ENCODE measurements around the gene SBF2. TPM values are rescaled to one million over a fixed set of nuclear protein-coding genes. Genes with fewer than 3 reads are reported as not detected.

Gene SBF2
- total and polyA plus RNA-seq, 9 of the 15 experiments (the other 6 are each of a cell fraction or from before 2014, with no cell fraction given): 0.80 to 9.5 (median 5.0) TPM

DNA sequence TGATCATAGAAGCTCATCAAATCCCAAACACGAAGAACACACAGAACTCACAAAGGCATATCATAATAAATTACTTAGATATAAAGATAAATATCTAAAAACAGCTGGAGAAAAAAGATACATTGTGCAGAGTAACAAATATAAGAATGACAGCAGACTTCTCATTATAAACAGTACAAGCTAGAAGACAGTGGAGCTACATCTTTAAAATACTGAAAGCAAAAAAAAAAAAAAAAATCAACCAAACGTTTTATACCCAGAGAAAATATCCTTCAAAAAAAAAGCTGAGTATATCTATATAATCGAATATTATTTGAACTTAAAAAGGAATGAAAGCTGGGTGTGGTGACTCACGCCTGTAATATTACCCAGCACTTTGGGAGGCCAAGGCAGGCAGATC is 90.0 kb downstream of the SBF2 start:
- ChIA-PET POLR2A (no interaction called here), CTCF (ENCODE audit: low intra/inter-chr PET ratio) (no interaction called here)
- H3K4me1 ChIP-seq (replicated peaks in 1 of 2; ENCODE audit: control insufficient read depth in 2 of 2, insufficient read depth in 2 of 2, low read length in 2 of 2): no peaks in the 10 kb centered on the region
- no peak for FAIRE-seq
- no peak overlapping the region for H2AFZ ChIP-seq (ENCODE audit: low read depth, low read length)
- no peak for ATAC-seq
- H4K20me1 ChIP-seq (replicated peaks; ENCODE audit: control insufficient read depth, insufficient read depth, low read length): no peaks in the 10 kb centered on the region
- no peak overlapping the region for H3K9ac ChIP-seq (ENCODE audit: insufficient read depth in 1 of 2, low read depth in 2 of 2, low read length in 2 of 2)
- H3K36me3 ChIP-seq (ENCODE audit: control insufficient read depth, insufficient read depth, low read length): no peaks in the 10 kb centered on the region
- H3K27ac ChIP-seq (ENCODE audit: extremely low read depth, low read depth, low read length): no peak overlapping the region
- no peaks in the 10 kb centered on the region for H3K27me3 ChIP-seq (ENCODE audit: control insufficient read depth in 2 of 2, insufficient read depth in 2 of 2, low read length in 2 of 2)
- no peaks in the 10 kb centered on the region for H3K9me1 ChIP-seq (ENCODE audit: control insufficient read depth, insufficient read depth, low read length)
- no peak for DNase-seq (ENCODE audit: extremely low read depth in 1 of 4, low spot score in 3 of 4)
- no TSS peak for BruUV-seq (replicated peaks)
- in situ Hi-C loops (cut with MboI) (loop anchor here (25.0 kb wide), 1 partner anchor 533 kb away; no protein-coding TSS in a partner anchor), intact Hi-C loops (cut with micrococcal nuclease) (loop anchor here (10.0 kb wide), 1 partner anchor 449 kb away; no protein-coding TSS in a partner anchor)
- H3K4me3 ChIP-seq: no peak overlapping the region
- no peaks in the 10 kb centered on the region; the same call in 1 of the 2 replicates for H3K9me3 ChIP-seq (replicated peaks; ENCODE audit: control insufficient read depth, insufficient read depth, low read depth, low read length)
- H3K4me2 ChIP-seq (ENCODE audit: insufficient read depth, low read length): no peak overlapping the region
- WGBS (ENCODE audit: insufficient coverage, low coverage, missing lambda C conversion rate): 10% methylated on average over 4 of the region's 4 CpGs
- no peaks in the 10 kb centered on the region for H3K79me2 ChIP-seq (ENCODE audit: control insufficient read depth, insufficient read depth, low read length)
- TF ChIP-seq ZNF121 (CRISPR knock-in tag; conservative IDR thresholded peaks at IDR 0.05) (no peak), TAF15 (IDR thresholded peaks at IDR 0.05; ENCODE audit: low read depth, low read length) (no peak), RBM15 (IDR thresholded peaks at IDR 0.05; ENCODE audit: insufficient read depth, low read length) (no peak), TAL1 (IDR thresholded peaks at IDR 0.05) (no peak), SOX6 (IDR thresholded peaks at IDR 0.05) (no peak), TRIM24 (IDR thresholded peaks at IDR 0.05) (peak in 1 of 2 experiments; percentile 45; a peak in 1 of 4 replicates), ZNF384 (IDR thresholded peaks at IDR 0.05; ENCODE audit: low read depth, low read length) (peak; percentile 40; the same call in 1 of the 2 replicates), TRIM28 (IDR thresholded peaks at IDR 0.05) (peak; percentile 86; the same call in 1 of the 2 replicates), ZFP1 (CRISPR knock-in tag; IDR thresholded peaks at IDR 0.05) (peak; percentile 80), CBFA2T3 (IDR thresholded peaks at IDR 0.05) (no peak), KAT8 (IDR thresholded peaks at IDR 0.05; ENCODE audit: low read depth) (no peak), FOS (IDR thresholded peaks at IDR 0.05; ENCODE audit: extremely low read depth, insufficient read length) (no peak), ARNT (IDR thresholded peaks at IDR 0.05) (no peak), ZNF324 (CRISPR knock-in tag; IDR thresholded peaks at IDR 0.05) (no peak), CBX3 (IDR thresholded peaks at IDR 0.05; ENCODE audit: borderline replicate concordance in 1 of 2, low read length in 2 of 2) (0 out of 3 replicates have a peak, but pooled peaks of 1 of the 2 experiments have one; percentile 51), HCFC1 (IDR thresholded peaks at IDR 0.05; ENCODE audit: low read depth, low read length) (no peak), MTF1 (CRISPR knock-in tag; IDR thresholded peaks at IDR 0.05; ENCODE audit: borderline replicate concordance) (no peak), FOXA3 (CRISPR knock-in tag; conservative IDR thresholded peaks at IDR 0.05 in 1 of 2, IDR thresholded peaks at IDR 0.05 in 1 of 2) (no peak)
- TF ChIP-seq, protein P1, sequence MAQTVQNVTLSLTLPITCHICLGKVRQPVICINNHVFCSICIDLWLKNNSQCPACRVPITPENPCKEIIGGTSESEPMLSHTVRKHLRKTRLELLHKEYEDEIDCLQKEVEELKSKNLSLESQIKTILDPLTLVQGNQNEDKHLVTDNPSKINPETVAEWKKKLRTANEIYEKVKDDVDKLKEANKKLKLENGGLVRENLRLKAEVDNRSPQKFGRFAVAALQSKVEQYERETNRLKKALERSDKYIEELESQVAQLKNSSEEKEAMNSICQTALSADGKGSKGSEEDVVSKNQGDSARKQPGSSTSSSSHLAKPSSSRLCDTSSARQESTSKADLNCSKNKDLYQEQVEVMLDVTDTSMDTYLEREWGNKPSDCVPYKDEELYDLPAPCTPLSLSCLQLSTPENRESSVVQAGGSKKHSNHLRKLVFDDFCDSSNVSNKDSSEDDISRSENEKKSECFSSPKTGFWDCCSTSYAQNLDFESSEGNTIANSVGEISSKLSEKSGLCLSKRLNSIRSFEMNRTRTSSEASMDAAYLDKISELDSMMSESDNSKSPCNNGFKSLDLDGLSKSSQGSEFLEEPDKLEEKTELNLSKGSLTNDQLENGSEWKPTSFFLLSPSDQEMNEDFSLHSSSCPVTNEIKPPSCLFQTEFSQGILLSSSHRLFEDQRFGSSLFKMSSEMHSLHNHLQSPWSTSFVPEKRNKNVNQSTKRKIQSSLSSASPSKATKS (CRISPR knock-in tag; IDR thresholded peaks at IDR 0.05): no peak
- TF ChIP-seq, protein P2, sequence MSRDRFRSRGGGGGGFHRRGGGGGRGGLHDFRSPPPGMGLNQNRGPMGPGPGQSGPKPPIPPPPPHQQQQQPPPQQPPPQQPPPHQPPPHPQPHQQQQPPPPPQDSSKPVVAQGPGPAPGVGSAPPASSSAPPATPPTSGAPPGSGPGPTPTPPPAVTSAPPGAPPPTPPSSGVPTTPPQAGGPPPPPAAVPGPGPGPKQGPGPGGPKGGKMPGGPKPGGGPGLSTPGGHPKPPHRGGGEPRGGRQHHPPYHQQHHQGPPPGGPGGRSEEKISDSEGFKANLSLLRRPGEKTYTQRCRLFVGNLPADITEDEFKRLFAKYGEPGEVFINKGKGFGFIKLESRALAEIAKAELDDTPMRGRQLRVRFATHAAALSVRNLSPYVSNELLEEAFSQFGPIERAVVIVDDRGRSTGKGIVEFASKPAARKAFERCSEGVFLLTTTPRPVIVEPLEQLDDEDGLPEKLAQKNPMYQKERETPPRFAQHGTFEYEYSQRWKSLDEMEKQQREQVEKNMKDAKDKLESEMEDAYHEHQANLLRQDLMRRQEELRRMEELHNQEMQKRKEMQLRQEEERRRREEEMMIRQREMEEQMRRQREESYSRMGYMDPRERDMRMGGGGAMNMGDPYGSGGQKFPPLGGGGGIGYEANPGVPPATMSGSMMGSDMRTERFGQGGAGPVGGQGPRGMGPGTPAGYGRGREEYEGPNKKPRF (IDR thresholded peaks at IDR 0.05; ENCODE audit: low read depth, low read length): no peak
- TF ChIP-seq, protein P3, sequence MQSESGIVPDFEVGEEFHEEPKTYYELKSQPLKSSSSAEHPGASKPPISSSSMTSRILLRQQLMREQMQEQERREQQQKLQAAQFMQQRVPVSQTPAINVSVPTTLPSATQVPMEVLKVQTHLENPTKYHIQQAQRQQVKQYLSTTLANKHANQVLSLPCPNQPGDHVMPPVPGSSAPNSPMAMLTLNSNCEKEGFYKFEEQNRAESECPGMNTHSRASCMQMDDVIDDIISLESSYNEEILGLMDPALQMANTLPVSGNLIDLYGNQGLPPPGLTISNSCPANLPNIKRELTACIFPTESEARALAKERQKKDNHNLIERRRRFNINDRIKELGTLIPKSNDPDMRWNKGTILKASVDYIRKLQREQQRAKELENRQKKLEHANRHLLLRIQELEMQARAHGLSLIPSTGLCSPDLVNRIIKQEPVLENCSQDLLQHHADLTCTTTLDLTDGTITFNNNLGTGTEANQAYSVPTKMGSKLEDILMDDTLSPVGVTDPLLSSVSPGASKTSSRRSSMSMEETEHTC (IDR thresholded peaks at IDR 0.05): no peak
